Muscle layer of duodenum (tissue), 2 donors: ENCODE measurements around the gene GEMIN4.
A peak's percentile ranks its signal among the peaks of the same experiment; 100 is the strongest.
"Not testable (repeated sequence)": the region's sequence is repeated elsewhere in the genome, so short reads cannot be mapped to it uniquely, and the experiment has no call there.

Source experiments
- H3K27ac ChIP-seq: one replicate; pipeline ENCODE4 v1.7.0; 2013; ENCODE audit warnings: mild to moderate bottlenecking, low read length
- H3K27me3 ChIP-seq: one replicate; pipeline ENCODE4 v1.7.0; 2013; ENCODE audit warnings: low read depth, mild to moderate bottlenecking, control low read depth, low read length
- H3K36me3 ChIP-seq, 2 donors: one replicate each; pipeline ENCODE4 v1.7.0; 2013; ENCODE audit warnings: low read length in 2 of 2, control low read depth in 1 of 2, mild to moderate bottlenecking in 1 of 2; ENCODE audit not compliant: insufficient read depth in 2 of 2, control insufficient read depth in 1 of 2
- H3K4me1 ChIP-seq, 2 donors: one replicate each; pipeline ENCODE4 v1.7.0; 2013; ENCODE audit warnings: low read length in 2 of 2, mild to moderate bottlenecking in 2 of 2, control low read depth in 1 of 2, moderate library complexity in 1 of 2; ENCODE audit not compliant: insufficient read depth in 2 of 2, control insufficient read depth in 1 of 2
- H3K4me3 ChIP-seq, 2 donors: one replicate each; pipeline ENCODE4 v1.7.0; 2013; ENCODE audit warnings: low read length in 2 of 2, low read depth in 1 of 2, mild to moderate bottlenecking in 1 of 2
- H3K9me3 ChIP-seq, 2 donors: one replicate each; pipeline ENCODE4 v1.7.0; 2013; ENCODE audit warnings: low read length in 2 of 2, control low read depth in 1 of 2, mild to moderate bottlenecking in 1 of 2; ENCODE audit not compliant: control insufficient read depth in 1 of 2
- donor health status: healthy.

The GEMIN4 gene

DNA sequence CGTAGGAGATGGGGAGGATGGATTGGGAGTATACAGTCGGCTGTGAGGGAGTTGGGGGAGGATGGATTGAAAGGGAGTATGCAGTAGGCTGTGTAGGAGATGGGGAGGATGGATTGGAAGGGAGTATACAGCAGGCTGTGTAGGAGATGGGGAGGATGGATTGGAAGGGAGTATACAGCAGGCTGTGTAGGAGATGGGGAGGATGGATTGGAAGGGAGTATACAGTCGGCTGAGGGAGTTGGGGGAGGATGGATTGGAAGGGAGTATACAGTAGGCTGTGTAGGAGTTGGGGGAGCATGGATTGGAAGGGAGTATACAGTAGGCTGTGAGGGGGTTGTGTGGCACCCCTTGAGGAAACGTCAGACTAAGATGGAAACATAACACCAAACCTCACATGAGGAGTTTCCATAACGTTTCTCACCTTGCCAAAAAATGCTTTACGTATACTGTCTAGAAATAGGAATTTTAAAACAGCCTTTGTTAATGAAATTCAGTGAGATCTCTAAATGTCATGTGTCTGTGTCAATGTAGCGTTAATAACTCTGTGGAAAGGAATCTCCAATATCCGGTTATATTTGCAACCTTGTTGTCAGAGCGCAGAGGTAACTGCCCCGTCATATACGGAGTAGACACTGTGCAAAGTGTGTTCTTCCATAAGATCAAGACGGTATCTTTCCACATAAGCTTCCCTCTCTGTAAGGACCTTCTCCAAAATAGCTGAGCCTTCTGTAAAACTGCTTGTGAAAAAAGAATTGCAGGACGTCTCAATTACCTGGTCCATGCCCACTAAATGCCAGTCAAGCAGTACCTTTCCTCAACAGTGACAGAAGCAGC lies 31.1 kb downstream of the GEMIN4 start:
- Histone ChIP-seq H3K9me3 (no peaks in the 10 kb centered on the region), H3K27ac (no peak overlapping the region), H3K36me3 (no peaks in the 10 kb centered on the region), H3K27me3 (no peaks in the 10 kb centered on the region), H3K4me3 (no peak overlapping the region), H3K4me1 (no peaks in the 10 kb centered on the region)

DNA sequence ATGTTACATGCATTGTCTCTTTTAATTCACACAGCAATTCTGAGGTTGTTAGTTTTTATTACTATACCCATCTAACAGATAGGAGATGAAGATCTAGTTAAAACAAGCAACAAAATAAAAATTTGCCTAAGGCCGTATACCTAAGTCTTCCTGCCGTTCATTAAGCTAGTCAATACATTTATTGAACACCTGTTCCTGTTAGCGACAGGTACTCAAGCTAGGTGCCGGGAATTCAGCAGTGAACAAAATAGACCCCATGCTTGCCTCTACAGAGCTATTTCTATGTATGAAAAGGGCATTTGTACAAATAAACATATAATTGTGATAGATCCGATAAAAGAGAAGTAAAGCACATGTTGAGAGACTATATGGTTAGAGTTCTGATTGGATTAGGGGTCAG lies 34.0 kb downstream of the GEMIN4 start:
- Histone ChIP-seq H3K4me3 (no peak overlapping the region), H3K4me1 (peaks cover 0 to 14% of the 10 kb centered on the region in 2 donors), H3K9me3 (no peaks in the 10 kb centered on the region), H3K27me3 (no peaks in the 10 kb centered on the region), H3K36me3 (no peaks in the 10 kb centered on the region), H3K27ac (no peak overlapping the region)

DNA sequence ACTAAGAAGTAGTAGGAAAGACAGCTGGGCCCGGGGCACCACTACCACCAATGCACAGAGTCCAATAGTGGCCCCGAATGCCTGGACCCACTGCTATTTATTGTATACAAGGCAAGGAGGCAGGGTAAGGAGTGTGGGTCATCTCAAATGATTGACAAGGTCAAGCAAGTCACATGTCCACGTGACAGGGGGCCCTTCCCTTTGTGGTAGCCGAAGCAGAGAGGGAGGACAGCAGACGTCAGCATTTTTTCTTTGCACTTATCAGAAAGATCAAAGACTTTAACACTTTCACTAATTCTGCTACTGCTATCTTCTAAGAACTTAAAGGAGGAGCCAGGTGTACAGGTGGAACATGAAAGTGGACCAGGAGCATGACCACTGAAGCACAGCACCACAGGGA lies 43.9 kb downstream of the GEMIN4 start:
- peaks cover 10 to 23% of the 10 kb centered on the region in 2 donors for H3K36me3 ChIP-seq
- H3K4me1 ChIP-seq, result peaks cover 0 to 6% of the 10 kb centered on the region in 2 donors
- H3K27ac ChIP-seq, result no peak overlapping the region
- H3K4me3 ChIP-seq, result no peak overlapping the region
- H3K9me3 ChIP-seq, result no peaks in the 10 kb centered on the region
- no peaks in the 10 kb centered on the region for H3K27me3 ChIP-seq

DNA sequence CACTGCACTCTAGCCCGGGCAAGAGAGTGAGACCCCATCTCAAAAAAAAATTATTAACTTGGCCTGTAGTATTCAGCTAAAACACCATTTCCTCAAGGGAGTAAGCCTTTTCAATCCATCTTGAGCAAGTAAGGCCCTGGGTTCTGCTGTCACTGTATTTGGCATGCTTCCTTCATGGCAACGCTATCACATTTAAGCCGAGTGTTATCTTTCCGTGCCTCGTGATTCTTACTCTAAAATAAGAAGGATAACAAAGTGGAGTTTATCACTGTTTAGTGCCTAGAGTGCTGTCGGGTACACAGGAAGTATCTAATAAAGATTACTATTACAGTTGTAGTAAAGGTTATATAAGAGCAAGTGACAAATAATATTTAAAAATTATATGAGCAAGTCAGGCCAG lies 46.2 kb downstream of the GEMIN4 start:
- no peak overlapping the region for H3K4me3 ChIP-seq
- H3K27me3 ChIP-seq, result no peaks in the 10 kb centered on the region
- no peaks in the 10 kb centered on the region for H3K4me1 ChIP-seq
- H3K36me3 ChIP-seq, result peaks cover 10 to 26% of the 10 kb centered on the region in 2 donors
- H3K27ac ChIP-seq, result no peak overlapping the region
- no peaks in the 10 kb centered on the region for H3K9me3 ChIP-seq

DNA sequence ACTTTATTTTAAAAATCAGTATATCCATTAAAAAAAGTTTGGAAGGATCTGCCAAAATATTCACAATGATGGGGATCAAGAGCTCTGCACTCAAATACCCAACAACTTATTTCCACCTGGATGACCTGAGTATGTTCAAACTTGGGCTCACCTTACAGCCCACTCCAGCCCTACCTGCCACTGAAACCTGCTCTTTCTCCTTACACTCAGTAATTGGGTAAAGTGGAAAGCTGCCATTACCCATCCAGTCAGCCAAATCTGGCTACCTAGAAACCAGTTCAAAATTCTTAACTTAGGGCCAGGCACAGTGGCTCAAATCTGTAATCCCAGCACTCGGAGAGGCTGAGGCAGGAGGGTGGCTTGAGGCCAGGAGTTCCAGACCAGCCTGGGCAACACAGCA lies 47.1 kb downstream of the GEMIN4 start:
- Histone ChIP-seq H3K9me3 (no peaks in the 10 kb centered on the region), H3K36me3 (peaks cover 10 to 23% of the 10 kb centered on the region in 2 donors), H3K27me3 (no peaks in the 10 kb centered on the region), H3K27ac (no peak overlapping the region), H3K4me3 (no peak overlapping the region), H3K4me1 (no peaks in the 10 kb centered on the region)

DNA sequence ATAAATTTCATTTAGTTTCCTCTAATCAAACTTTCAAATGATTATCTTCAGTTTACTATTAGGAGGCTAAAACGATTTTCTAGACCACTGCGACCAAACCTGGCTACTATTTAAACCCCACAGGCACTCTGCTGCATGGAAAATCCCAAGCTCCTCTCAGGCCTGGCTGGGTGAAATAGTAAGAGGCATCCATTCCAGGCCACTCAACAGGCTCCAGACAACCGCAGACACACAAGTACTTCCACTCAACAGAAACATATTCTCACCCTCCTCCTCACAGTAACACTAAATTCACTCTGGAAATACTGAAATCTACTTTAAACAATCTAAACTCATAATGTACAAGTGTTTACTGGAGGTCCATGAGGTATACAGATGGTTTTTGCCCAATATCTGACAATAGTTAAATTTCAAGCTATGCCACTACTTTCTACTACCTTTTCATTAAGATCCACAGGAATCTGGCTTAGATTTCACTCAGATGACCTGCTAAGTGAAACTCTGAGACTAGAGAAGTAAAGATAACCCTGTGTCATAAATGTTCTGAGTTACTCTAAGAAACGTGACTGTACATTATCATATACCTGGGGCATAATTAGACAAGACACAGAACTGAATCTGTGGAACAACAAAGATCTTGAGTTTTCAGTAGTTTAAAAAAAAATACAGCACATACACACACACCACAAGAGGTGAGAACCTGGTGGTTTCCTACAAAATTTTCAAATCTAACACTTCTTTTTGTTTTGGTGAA lies 47.8 kb downstream of the GEMIN4 start:
- no peaks in the 10 kb centered on the region for H3K27me3 ChIP-seq
- no peak overlapping the region for H3K4me3 ChIP-seq
- no peak overlapping the region for H3K27ac ChIP-seq
- H3K9me3 ChIP-seq, result no peaks in the 10 kb centered on the region
- peaks cover 4 to 16% of the 10 kb centered on the region in 2 donors for H3K36me3 ChIP-seq
- H3K4me1 ChIP-seq, result peaks cover 0 to 5% of the 10 kb centered on the region in 2 donors

DNA sequence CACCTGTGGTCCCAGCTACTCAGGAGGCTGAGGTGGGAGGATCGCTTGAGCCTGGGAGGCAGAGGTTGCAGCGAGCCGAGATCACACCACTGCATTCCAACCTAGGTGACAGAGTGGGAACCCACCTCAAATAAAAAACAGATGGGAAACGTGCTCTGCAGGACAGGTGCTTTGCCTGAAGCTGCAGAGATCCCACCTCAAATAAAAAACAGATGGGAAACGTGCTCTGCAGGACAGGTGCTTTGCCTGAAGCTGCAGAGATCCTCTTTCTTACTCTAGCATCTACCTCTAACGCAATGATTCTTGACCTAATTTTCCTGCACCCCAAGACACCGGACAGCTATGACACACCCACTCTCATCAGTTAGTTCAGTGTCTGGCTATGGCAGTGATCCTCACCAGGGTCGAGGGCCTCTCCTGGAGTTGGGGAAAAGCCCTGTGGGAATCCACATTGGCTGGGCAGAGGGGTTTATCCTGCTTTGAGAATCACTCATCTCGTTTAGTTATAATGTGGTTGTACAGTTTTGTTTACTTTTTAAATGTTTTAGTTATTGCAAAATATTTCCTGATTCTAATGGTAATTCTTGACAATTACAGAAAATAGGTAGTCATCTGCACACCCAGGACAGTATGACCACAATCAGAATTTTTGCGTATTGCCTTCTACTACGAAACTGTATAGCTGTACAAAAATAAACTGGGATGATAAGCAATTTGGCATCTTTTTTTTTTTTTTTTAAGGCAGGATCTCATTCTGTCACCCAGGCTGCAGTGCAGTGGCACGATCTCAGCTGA lies 48.8 kb downstream of the GEMIN4 start:
- Histone ChIP-seq H3K27me3 (no peaks in the 10 kb centered on the region), H3K4me1 (peaks cover 0 to 6% of the 10 kb centered on the region in 2 donors), H3K36me3 (peaks cover 0 to 7% of the 10 kb centered on the region in 2 donors), H3K9me3 (no peaks in the 10 kb centered on the region), H3K4me3 (no peak overlapping the region), H3K27ac (no peak overlapping the region)

DNA sequence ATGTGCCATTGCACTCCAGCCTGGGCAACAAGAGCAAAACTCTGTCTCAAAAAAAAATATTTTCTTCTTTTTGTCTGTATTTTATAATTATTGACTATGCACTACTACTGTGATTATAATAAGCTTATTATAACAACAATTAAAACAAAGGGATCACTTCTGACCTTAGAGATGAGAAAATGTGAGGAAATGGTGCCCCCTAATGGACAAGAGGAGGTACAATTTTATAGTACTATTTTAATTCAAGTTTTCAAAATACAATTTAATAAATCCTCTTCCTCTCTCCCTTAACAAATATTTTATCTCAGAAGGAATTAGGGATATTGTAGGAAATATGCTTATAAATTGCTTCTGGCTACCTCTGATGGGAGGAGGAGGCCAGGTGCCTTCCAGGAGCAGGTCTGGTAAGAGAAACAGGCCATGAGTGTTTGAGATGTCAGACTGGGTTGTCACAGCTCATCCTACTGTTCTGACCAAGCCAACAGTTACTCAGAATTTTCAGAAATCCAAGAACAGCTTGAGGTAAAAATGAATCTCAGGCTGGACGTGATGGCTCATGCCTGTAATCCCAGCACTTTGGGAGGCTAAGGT lies 51.5 kb downstream of the GEMIN4 start:
- Histone ChIP-seq H3K4me1 (peaks cover 0 to 6% of the 10 kb centered on the region in 2 donors), H3K27ac (no peak overlapping the region), H3K36me3 (peaks cover 16 to 18% of the 10 kb centered on the region in 2 donors), H3K4me3 (no peak overlapping the region), H3K9me3 (no peaks in the 10 kb centered on the region), H3K27me3 (no peaks in the 10 kb centered on the region)

DNA sequence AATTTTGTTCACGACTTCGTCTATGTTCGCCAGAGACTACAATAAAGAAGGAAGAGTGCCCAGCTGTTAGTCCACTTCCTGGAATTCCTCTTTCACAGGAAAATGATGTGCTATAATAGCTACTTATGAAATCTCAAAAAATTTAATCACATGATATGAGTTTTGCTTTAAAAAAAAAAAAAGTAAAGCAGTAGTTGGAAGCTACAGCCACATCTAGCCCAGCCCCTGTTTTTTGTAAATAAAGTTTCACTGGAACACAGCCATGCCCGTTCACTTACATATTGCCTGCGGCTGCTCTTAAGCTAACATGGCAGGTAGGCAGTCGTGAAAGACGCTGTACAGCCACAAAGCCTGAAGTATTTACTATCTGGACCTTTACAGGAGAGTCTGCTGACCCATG lies 52.7 kb downstream of the GEMIN4 start:
- H3K27ac ChIP-seq, result no peak overlapping the region
- H3K4me3 ChIP-seq, result peak overlapping the region in 1 of 2 donors; percentile 7
- peaks cover 16 to 26% of the 10 kb centered on the region in 2 donors for H3K36me3 ChIP-seq
- no peaks in the 10 kb centered on the region for H3K9me3 ChIP-seq
- H3K27me3 ChIP-seq, result no peaks in the 10 kb centered on the region
- H3K4me1 ChIP-seq, result peaks cover 0 to 6% of the 10 kb centered on the region in 2 donors

DNA sequence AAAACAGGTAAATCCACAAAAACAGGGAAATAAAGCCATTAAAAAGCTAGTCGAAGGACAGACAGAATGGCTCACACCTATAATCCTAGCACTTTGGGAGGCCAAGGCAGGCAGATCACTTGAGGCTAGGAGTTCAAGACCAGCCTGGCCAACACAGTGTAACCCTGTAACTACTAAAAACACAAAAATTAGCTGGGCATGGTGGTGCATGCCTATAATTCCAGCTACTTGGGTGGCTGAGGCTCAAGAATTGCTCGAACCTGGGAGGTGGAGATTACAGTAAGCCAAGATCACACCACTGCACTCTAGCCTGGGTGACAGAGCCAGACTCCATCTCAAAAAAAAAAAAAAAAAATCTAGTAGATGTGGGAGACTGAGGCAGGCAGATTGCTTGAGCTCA lies 54.0 kb downstream of the GEMIN4 start:
- not testable (repeated sequence) for H3K27me3 ChIP-seq, H3K27ac ChIP-seq, H3K9me3 ChIP-seq, H3K4me3 ChIP-seq, H3K4me1 ChIP-seq
- H3K36me3 ChIP-seq, result peaks cover 16 to 26% of the 10 kb centered on the region in 2 donors

DNA sequence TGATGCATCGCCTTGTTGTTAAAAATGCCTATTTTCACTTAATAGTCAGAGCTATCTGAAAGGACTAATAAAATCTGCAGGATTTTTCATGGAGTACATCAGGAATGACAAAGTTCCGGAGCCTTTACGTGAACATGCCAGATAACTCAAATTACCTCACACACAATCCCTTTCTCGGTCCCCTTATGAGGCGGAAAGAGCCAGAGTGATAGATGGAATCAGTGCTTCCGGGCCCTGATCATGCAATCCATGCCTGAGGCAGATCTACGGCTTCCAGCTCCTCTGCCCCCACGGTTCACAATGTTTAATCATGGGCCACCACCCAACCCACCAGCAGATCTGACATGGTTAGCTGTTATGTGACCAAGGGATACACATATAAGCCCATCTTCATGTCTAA lies 54.4 kb downstream of the GEMIN4 start:
- Histone ChIP-seq H3K27me3 (no peaks in the 10 kb centered on the region), H3K4me3 (no peak overlapping the region), H3K9me3 (no peaks in the 10 kb centered on the region), H3K4me1 (peaks cover 0 to 6% of the 10 kb centered on the region in 2 donors), H3K27ac (no peak overlapping the region), H3K36me3 (peaks cover 16 to 24% of the 10 kb centered on the region in 2 donors)
